Astrocyte (in vitro differentiated cells and primary cell): Measurements from ENCODE around the gene CRACDL.

Experiments used
- EZH2 ChIP-seq: IDR thresholded peaks from 2 replicates; pipeline ENCODE4 v1.6.1; 2012; ENCODE audit warnings: mild to moderate bottlenecking, low read length, inconsistent platforms; ENCODE audit not compliant: insufficient read depth
- TF ChIP-seq, protein P1 (sequence below): IDR thresholded peaks from 2 replicates; pipeline ENCODE4 v1.5.1; 2011; ENCODE audit warnings: low read depth, mild to moderate bottlenecking, inconsistent platforms, low read length, moderate library complexity; ENCODE audit not compliant: insufficient read depth

GRCh38 chr2:98753801-98754200 lies 182.2 kb downstream of the CRACDL start:
- no peak for TF ChIP-seq EZH2
- TF ChIP-seq, protein P1, sequence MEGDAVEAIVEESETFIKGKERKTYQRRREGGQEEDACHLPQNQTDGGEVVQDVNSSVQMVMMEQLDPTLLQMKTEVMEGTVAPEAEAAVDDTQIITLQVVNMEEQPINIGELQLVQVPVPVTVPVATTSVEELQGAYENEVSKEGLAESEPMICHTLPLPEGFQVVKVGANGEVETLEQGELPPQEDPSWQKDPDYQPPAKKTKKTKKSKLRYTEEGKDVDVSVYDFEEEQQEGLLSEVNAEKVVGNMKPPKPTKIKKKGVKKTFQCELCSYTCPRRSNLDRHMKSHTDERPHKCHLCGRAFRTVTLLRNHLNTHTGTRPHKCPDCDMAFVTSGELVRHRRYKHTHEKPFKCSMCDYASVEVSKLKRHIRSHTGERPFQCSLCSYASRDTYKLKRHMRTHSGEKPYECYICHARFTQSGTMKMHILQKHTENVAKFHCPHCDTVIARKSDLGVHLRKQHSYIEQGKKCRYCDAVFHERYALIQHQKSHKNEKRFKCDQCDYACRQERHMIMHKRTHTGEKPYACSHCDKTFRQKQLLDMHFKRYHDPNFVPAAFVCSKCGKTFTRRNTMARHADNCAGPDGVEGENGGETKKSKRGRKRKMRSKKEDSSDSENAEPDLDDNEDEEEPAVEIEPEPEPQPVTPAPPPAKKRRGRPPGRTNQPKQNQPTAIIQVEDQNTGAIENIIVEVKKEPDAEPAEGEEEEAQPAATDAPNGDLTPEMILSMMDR, result no peak
